ENCODE measurements around the gene SERPINB6.
A peak's percentile ranks its signal among the peaks of the same experiment; 100 is the strongest.
"Not testable (repeated sequence)": the region's sequence is repeated elsewhere in the genome, so short reads cannot be mapped to it uniquely, and the experiment has no call there.

The SERPINB6 gene

GRCh38 chr6:2938632-2939083, 32.7 kb downstream of the SERPINB6 start:
- no peak for DNase-seq (ENCODE audit: low read depth in 2 of 2)

DNA sequence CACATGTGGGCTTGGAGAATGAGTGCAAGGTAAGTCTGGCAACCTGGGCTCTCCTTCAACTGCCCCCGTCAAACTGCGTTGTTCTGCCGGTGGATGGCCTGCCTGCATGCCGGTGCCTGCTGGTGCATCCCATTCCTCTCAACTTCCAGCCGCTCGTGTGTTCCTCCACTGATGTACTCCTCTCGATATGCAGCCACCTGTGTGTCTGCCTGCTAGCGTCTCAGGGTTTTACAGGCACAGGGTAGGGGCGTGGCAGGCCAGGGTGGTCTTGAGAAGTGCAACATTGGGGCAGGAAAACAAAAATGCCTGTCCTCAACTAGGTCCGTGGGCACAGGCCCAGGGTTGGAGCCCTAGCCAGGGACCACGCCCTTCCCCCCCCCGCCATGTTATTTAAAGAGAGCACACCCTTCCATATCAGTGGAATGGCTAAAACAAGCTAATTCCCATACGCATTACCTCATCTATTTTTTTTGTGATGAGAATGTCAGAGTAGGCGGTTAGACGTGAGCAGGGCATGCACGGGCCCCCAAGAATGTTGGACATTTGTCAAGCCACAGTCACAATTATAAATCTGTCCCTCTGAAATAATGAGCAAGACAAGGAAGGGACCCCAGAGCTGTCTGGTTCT, 33.2 kb downstream of the SERPINB6 start:
- no peak for DNase-seq (ENCODE audit: low read depth in 2 of 2)

DNA sequence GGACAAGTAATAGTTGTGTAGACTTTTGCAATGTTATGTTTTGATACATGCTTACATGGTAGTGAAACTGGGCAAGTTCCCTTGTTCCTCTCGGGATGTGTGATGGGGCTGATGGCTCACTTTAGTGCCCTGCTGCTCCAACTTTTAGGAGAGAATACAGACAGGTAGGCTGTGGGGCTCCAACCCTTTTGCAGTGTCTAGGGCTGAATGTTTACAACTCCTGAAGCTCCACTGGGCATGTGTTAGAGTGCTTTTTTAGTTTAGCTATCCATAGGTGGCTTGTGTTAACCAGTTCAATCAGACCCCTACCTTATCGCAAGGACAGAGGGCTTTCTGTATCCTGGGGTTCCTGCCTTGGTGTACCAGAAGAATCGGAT, 33.8 kb downstream of the SERPINB6 start:
- DNase-seq (ENCODE audit: low read depth in 2 of 2): no peak

- no peak for DNase-seq (ENCODE audit: low read depth in 2 of 2)
Measured at GRCh38 chr6:2935566-2936291, 35.6 kb downstream of the SERPINB6 start.

GRCh38 chr6:2934057-2934456, 37.3 kb downstream of the SERPINB6 start:
- DNase-seq (ENCODE audit: low read depth in 2 of 2): no peak

- not testable (repeated sequence) for DNase-seq (ENCODE audit: low read depth in 2 of 2)
Measured at GRCh38 chr6:2932911-2933310, 38.5 kb downstream of the SERPINB6 start.

DNA sequence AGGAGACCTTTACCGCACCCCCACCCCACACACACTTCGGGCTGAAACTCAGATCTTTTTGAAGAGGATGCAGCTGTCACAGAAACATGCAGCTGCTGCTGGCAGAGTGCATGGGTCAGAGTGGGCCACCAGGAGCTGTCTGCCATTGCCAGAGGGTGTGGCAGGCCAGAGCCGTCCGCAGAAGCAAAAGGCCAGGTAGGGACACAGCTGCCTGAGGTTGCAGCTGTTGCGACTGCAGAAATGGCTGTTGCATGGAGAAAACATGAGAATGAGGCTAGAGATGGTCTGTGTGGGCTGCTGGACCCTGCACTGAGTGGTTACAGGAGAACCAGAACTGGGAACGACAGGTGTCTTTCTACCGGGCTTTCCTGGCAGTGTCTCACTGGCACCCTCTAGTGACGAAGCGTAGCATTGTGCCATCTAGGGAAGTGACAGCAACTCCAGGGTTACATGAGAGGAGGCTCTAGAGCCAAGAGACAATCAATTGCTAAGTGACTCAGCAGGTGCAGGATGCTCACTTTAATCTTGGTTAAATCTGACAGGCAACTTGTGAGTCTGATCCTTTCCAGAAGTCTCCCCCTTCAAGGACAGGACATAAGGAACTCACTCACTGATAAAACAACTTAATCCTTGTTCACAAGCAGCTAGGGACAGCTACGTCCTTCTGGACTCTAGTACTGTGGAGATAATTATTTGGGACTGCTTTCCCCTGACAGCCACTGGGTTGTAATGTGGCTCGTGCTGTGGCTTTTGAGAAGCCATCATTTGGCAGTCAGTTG, 39.2 kb downstream of the SERPINB6 start:
- peak; percentile 76 to 84 for DNase-seq (ENCODE audit: low read depth in 2 of 2)

DNA sequence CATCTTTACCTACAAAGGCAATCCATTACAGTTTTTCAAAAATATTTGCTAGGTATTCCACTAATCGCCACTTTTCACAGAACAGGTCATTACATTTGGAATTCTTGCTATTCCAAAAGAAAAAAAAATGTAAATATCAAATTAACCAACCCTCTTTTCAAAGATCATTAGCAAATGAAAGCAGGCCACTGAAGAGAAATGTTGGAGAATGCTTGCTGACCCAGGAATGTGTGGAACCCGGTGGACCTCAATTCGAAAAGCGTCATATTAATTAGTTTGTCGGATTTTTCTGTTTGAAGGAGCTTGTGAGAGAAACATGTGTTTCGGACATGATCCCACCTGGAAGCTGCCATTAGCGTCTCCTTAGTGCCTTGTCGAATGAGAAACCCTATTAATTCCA, 40.3 kb downstream of the SERPINB6 start:
- DNase-seq (ENCODE audit: low read depth in 2 of 2): no peak

DNA sequence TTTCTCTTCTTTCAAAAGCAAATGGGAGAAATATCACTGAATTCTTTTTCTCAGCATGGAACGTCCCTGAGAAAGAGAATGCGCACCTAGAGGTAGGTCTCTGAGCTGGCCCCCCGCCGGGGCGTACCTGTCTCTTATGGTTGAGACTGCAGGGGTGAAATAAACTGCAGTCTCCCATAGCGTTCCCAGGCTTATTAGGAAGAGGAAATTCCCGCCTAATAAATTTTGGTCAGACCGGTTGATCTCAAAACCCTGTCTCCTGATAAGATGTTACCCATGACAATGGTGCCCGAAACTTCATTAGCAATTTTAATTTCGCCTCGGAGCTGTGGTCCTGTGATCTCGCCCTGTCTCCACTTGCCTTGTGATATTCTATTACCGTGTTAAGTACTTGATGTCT, 43.4 kb downstream of the SERPINB6 start:
- not testable (repeated sequence) for DNase-seq (ENCODE audit: low read depth in 2 of 2)

GRCh38 chr6:2925842-2926747, 45.3 kb downstream of the SERPINB6 start:
- DNase-seq (ENCODE audit: low read depth in 2 of 2): not testable (repeated sequence)

DNA sequence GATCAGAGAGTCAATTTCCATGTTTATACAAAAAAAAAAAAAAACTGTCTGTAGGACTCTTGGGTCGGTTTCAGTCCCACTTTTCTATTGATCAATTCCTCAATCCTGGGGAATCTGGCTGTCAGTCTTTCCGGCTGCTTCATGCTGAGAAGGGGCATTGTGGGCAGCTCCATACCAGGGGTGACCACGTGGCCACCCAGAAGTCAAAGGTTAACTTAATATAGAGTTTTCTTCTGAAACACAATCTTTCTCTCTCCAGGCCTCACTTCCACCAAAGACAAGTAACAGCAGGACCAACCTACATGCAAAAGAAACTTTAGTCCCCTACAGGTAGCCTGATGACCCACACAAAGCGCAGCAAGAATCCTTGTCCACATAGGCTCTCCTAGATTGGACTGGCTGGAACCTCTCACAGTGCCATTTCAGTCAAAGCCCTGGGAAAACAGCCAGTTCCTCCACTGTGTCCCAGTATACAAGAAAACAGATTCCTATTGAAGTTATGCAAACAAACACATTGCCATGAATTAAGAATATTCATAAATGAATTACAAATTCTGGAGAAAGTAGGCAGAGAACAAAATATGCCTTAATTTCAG, 49.7 kb downstream of the SERPINB6 start:
- DNase-seq (ENCODE audit: low read depth in 2 of 2): no peak

DNA sequence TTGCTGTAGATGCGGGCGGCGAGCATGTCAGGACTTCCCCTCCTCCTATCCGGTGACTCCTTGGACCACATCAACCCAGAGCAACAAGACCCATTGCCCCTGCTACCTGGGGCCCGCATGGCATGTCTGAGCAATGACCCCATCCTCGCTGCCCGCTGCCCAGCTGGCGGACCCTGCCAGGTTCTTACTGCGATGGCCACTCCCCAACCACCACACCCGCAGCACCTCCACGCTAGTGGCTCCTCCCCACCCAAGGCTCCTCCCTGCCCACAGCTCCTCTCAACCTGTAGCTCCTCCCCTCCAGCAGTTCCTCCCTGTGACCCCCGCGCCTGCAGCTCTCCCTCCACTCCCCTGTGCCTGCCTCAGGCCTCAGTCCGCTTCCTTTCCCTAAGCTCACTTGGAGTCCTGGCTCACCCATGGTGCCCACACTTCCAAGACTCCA, 50.7 kb downstream of the SERPINB6 start:
- DNase-seq (ENCODE audit: low read depth in 2 of 2): no peak

GRCh38 chr6:2919886-2920285, 51.5 kb downstream of the SERPINB6 start:
- DNase-seq (ENCODE audit: low read depth in 2 of 2): no peak

GRCh38 chr6:2919401-2919800, 52.0 kb downstream of the SERPINB6 start:
- DNase-seq (ENCODE audit: low read depth in 2 of 2): no peak

- no peak for DNase-seq (ENCODE audit: low read depth in 2 of 2)
Measured at GRCh38 chr6:2918936-2919335, 52.4 kb downstream of the SERPINB6 start.

DNA sequence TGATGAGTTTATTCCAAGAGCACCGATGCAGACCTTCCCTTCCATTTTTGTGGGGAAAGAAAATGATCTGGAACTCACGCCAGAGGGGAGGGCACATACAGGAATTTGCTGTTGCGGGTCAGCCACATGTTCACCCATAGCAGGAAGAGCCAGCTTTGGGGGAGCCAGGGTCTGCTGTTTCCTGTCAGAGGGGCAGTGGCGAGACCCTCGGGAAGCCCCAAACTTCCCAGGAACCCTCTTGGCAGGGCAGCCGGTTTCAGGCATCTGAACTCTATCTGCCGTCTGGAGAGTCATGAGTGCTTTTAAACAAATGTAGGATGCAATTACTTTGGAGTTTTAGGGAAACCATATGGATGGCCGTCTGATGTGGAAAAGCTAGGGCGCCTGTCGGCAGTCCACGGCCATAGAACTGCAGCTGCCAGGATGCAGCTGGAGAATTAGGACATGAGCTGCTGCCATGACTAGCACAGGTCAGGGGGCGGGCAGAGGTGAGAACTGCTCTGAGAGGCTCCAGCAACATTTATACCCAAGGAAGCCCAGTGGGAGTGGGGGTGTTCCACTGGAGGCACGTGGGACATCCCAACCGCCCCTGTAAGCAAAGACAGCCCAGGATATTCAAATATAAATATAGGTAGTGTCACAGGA, 53.4 kb downstream of the SERPINB6 start:
- no peak for DNase-seq (ENCODE audit: low read depth in 2 of 2)

- no peak for DNase-seq (ENCODE audit: low read depth in 2 of 2)
Measured at GRCh38 chr6:2917065-2917464, 54.3 kb downstream of the SERPINB6 start.

GRCh38 chr6:2916158-2916925, 55.0 kb downstream of the SERPINB6 start:
- no peak for DNase-seq (ENCODE audit: low read depth in 2 of 2)

GRCh38 chr6:2915150-2915549, 56.2 kb downstream of the SERPINB6 start:
- no peak for DNase-seq (ENCODE audit: low read depth in 2 of 2)

DNA sequence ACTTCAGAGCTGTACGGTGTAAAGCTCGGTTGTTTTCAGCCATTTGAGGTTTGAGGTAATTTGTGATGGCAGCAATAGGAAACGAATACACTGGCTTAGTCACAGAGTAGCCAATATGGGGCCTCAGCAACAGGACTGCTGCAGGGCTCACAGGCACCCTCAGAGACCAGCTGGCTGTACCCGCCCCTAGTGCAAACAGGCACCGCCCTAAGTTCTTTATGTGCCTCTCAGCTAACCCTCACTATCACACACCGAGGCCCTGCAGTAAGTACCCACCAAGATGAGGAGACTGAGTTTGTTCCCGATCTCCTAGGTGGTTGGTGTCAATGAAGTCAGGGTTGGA, 57.1 kb downstream of the SERPINB6 start:
- no peak for DNase-seq (ENCODE audit: low read depth in 2 of 2)
